ENCODE measurements around the gene NOS3. TPM values are rescaled to one million over a fixed set of nuclear protein-coding genes. Genes with fewer than 3 reads are reported as not detected.

NOS3 gene
- total and polyA plus RNA-seq, 9 of the 15 experiments (the other 6 are each of a cell fraction or from before 2014, with no cell fraction given): 1.1 to 121 (median 23.6) TPM

DNA sequence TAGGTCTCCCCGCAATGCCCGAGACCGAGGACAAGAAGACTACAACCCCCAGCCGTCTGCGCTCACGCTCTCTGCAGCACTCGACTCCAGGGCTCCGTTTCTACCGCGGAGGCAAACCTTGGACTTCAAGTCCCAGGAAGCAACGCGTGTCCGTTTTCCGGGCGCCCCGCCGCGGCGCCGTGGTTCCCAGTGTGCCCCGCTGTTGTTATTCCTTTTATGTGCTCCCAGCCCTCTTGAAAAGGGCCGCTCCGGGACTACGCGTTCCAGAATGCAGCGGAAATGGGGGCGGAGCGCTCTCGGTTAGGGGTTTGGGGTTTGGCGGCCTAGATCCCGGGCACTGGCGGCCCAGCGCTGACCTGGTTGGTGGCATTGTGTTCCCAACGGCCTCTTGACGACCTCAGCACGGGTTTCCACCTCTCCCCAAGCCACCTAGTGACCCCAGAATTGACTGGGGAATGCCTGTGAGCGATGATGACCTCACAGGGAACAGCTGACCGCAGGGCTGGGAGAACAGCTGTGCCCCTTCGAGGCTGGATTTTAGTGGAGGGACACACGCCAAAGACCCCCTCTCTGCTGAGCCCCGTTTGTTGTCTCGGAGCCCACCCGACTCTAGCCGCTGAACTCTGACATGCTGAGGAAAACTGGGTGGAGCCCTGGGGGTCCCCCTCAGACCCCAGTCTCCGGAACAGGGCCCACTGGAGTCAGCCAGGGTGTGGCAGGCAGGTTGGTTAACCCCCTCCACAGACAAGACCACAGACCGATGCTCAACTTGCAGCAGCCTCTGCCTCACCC lies 67.4 kb downstream of the NOS3 start (continued):
- TF ChIP-seq SFPQ (IDR thresholded peaks at IDR 0.05; ENCODE audit: low read depth, low read length): no peak
- TF ChIP-seq, protein P1, sequence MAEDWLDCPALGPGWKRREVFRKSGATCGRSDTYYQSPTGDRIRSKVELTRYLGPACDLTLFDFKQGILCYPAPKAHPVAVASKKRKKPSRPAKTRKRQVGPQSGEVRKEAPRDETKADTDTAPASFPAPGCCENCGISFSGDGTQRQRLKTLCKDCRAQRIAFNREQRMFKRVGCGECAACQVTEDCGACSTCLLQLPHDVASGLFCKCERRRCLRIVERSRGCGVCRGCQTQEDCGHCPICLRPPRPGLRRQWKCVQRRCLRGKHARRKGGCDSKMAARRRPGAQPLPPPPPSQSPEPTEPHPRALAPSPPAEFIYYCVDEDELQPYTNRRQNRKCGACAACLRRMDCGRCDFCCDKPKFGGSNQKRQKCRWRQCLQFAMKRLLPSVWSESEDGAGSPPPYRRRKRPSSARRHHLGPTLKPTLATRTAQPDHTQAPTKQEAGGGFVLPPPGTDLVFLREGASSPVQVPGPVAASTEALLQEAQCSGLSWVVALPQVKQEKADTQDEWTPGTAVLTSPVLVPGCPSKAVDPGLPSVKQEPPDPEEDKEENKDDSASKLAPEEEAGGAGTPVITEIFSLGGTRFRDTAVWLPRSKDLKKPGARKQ (CRISPR knock-in tag; IDR thresholded peaks at IDR 0.05): no peak
- TF ChIP-seq CHD1 (IDR thresholded peaks at IDR 0.05; ENCODE audit: low read length): peak; percentile 57
- TF ChIP-seq, protein P2, sequence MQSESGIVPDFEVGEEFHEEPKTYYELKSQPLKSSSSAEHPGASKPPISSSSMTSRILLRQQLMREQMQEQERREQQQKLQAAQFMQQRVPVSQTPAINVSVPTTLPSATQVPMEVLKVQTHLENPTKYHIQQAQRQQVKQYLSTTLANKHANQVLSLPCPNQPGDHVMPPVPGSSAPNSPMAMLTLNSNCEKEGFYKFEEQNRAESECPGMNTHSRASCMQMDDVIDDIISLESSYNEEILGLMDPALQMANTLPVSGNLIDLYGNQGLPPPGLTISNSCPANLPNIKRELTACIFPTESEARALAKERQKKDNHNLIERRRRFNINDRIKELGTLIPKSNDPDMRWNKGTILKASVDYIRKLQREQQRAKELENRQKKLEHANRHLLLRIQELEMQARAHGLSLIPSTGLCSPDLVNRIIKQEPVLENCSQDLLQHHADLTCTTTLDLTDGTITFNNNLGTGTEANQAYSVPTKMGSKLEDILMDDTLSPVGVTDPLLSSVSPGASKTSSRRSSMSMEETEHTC (IDR thresholded peaks at IDR 0.05): peak; percentile 51
- TF ChIP-seq TGIF2 (CRISPR knock-in tag; IDR thresholded peaks at IDR 0.05): peak; percentile 72
- 0 out of 2 replicates have a peak, but pooled peaks have one; percentile 73 for TF ChIP-seq ARID3B (CRISPR knock-in tag; IDR thresholded peaks at IDR 0.05; ENCODE audit: borderline replicate concordance)
- TF ChIP-seq SIRT6 (IDR thresholded peaks at IDR 0.05; ENCODE audit: low read depth, low read length): no peak
- peak; percentile 19; the same call in 1 of the 2 replicates for TF ChIP-seq MAFK (IDR thresholded peaks at IDR 0.05; ENCODE audit: low read length)
- TF ChIP-seq, protein P3, sequence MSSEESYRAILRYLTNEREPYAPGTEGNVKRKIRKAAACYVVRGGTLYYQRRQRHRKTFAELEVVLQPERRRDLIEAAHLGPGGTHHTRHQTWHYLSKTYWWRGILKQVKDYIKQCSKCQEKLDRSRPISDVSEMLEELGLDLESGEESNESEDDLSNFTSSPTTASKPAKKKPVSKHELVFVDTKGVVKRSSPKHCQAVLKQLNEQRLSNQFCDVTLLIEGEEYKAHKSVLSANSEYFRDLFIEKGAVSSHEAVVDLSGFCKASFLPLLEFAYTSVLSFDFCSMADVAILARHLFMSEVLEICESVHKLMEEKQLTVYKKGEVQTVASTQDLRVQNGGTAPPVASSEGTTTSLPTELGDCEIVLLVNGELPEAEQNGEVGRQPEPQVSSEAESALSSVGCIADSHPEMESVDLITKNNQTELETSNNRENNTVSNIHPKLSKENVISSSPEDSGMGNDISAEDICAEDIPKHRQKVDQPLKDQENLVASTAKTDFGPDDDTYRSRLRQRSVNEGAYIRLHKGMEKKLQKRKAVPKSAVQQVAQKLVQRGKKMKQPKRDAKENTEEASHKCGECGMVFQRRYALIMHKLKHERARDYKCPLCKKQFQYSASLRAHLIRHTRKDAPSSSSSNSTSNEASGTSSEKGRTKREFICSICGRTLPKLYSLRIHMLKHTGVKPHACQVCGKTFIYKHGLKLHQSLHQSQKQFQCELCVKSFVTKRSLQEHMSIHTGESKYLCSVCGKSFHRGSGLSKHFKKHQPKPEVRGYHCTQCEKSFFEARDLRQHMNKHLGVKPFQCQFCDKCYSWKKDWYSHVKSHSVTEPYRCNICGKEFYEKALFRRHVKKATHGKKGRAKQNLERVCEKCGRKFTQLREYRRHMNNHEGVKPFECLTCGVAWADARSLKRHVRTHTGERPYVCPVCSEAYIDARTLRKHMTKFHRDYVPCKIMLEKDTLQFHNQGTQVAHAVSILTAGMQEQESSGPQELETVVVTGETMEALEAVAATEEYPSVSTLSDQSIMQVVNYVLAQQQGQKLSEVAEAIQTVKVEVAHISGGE (CRISPR knock-in tag; IDR thresholded peaks at IDR 0.05): peak in 2 of 3 experiments; percentile 6 to 95; a peak in 2 of 6 replicates
- TF ChIP-seq RFX7 (CRISPR knock-in tag; IDR thresholded peaks at IDR 0.05): no peak
- no peak for TF ChIP-seq WHSC1 (IDR thresholded peaks at IDR 0.05; ENCODE audit: low read length)
- TF ChIP-seq POLR3A (IDR thresholded peaks at IDR 0.05; ENCODE audit: borderline replicate concordance, extremely low read depth, insufficient read depth, insufficient read length): no peak
- peak; percentile 50 for TF ChIP-seq KLF1 (tag; IDR thresholded peaks at IDR 0.05)
- peak; percentile 90 to 95; a peak in 3 of 4 replicates for TF ChIP-seq SIN3A (IDR thresholded peaks at IDR 0.05; ENCODE audit: borderline replicate concordance in 2 of 2, control insufficient read depth in 1 of 2, low read depth in 2 of 2, low read length in 2 of 2)
- TF ChIP-seq RAD51 (IDR thresholded peaks at IDR 0.05; ENCODE audit: borderline replicate concordance, low read depth): peak; percentile 73; the same call in 1 of the 2 replicates

Data from K562 (cell line).